PC-3 (cell line): ENCODE data around the gene CFAP45.

Experiments used
- EZH2 ChIP-seq: fragments of 300-600 bp; sonication (generic); IDR thresholded peaks from one replicate; pipeline ENCODE4 v1.6.1; 2017; ENCODE audit warnings: antibody characterized with exemption, mild to moderate bottlenecking, low read length; ENCODE audit not compliant: unreplicated experiment
- EZH2phosphoT487 ChIP-seq: fragments of 300-600 bp; sonication (generic); IDR thresholded peaks from 2 replicates; pipeline ENCODE4 v1.6.1; 2018; ENCODE audit warnings: mild to moderate bottlenecking, antibody characterized with exemption, low read length, borderline replicate concordance
- TF ChIP-seq, protein P1 (sequence below): fragments of 300-600 bp; sonication (generic); conservative IDR thresholded peaks from 2 replicates; pipeline ENCODE4 v1.5.1; 2017; ENCODE audit warnings: antibody characterized with exemption, low read depth, mild to moderate bottlenecking, low read length

DNA sequence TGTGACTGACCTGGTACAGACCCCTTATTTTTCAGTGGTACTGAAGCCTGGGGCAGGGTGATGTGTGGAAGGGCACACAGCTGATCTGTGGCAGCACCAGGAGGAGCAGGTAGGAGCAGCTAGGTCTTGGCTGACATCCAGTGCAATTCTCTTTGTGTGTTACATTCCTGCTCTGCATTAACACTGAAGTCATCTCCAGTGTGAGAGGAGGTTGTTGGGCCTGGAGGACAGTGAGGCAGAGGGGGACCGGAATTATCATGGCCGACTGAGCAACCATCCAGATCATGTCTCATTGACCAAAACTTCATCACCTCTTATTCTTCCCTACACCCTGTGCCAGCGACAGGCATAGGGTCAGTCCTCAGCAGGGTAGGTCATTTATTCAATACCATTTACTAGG is 71.8 kb downstream of the CFAP45 start:
- TF ChIP-seq, protein P1, sequence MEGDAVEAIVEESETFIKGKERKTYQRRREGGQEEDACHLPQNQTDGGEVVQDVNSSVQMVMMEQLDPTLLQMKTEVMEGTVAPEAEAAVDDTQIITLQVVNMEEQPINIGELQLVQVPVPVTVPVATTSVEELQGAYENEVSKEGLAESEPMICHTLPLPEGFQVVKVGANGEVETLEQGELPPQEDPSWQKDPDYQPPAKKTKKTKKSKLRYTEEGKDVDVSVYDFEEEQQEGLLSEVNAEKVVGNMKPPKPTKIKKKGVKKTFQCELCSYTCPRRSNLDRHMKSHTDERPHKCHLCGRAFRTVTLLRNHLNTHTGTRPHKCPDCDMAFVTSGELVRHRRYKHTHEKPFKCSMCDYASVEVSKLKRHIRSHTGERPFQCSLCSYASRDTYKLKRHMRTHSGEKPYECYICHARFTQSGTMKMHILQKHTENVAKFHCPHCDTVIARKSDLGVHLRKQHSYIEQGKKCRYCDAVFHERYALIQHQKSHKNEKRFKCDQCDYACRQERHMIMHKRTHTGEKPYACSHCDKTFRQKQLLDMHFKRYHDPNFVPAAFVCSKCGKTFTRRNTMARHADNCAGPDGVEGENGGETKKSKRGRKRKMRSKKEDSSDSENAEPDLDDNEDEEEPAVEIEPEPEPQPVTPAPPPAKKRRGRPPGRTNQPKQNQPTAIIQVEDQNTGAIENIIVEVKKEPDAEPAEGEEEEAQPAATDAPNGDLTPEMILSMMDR = no peak
- no peak for TF ChIP-seq EZH2phosphoT487
- no peak for TF ChIP-seq EZH2
